NCI-H510A (cell line): ENCODE measurements around the gene CYP17A1.
"Not testable (repeated sequence)": the region's sequence is repeated elsewhere in the genome, so short reads cannot be mapped to it uniquely, and the experiment has no call there.

ENCODE experiments used
- DNase-seq: peaks from one replicate; lab custom pipeline; 2025; lab: John Stamatoyannopoulos, UW

The CYP17A1 gene

DNA sequence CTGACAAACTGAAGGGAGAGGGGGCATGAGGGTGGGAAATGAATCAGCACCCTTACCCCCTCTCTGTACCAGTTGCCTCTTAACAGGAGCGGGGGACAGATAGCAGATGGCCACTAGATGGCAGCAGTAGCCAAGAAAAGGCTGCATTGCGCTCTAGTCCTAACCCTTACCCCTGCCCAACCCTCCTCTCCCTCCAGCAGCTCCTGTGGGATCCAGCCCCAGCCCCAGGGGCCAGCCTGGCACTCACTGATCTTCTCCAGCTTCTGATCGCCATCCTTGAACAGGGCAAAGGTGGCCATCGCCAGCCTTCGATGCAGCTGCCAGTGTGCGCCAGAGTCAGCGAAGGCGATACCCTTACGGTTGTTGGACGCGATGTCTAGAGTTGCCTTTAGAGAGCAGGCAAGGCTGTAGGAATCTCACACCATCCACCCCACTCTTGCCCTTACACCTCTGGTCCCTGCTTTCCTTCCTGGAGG is 2.2 kb downstream of the CYP17A1 start:
- peak; percentile 28 for DNase-seq

DNA sequence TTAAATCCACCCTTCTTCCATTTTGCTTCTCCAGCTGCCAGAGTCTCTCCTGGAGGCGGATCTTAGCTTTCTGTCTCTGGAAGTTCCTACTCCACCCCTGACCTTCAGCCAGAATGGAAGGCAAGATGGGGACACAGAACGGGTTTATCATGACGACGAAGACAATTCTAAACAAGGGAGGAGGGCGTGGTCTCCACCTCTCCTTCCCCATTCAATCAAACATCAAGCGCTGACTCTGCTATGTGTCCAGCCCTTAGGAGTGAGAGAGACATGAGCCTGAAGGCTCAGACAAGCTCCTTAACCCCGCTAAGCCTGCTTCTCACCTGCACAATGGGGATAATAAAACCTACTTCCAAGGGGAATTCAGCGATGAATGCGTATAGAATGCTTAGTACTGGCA is 3.1 kb downstream of the CYP17A1 start:
- no peak for DNase-seq

DNA sequence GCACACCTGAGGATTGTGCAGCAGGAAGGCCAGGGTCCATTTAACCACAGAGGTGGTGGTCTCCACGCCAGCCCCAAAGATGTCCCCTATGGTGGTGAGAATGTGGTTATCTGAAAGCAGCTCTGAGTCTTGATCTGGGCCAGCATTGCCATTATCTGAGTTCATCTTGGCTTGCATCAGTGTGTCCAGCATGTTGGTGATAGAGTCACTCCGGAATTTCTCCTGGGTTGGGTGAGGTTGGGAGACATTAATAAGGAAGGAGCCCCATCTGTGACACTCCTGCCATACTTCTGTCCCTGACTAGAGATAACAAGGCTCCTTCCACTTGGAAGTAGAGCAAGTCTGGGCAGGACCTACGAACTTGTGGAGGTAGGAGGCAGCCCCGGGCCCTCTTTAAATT is 4.2 kb downstream of the CYP17A1 start:
- no peak for DNase-seq

DNA sequence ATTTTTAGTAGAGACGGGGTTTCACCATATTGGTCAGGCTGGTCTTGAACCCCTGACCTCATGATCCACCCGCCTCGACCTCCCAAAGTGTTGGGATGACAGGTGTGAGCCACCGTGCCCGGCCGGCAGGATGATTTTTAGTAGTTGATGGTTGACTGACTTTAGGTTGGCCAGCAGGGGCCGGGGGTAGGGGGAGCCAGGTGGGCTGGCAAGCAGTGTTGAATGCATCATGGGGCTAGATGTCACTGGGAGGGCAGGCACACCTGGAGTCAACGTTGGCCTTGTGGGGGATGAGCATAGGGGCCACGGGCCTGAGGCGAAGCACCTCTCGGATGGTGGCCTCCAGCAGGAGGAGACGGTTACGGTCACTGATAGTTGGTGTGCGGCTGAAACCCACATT is 5.0 kb downstream of the CYP17A1 start:
- DNase-seq, result no peak

DNA sequence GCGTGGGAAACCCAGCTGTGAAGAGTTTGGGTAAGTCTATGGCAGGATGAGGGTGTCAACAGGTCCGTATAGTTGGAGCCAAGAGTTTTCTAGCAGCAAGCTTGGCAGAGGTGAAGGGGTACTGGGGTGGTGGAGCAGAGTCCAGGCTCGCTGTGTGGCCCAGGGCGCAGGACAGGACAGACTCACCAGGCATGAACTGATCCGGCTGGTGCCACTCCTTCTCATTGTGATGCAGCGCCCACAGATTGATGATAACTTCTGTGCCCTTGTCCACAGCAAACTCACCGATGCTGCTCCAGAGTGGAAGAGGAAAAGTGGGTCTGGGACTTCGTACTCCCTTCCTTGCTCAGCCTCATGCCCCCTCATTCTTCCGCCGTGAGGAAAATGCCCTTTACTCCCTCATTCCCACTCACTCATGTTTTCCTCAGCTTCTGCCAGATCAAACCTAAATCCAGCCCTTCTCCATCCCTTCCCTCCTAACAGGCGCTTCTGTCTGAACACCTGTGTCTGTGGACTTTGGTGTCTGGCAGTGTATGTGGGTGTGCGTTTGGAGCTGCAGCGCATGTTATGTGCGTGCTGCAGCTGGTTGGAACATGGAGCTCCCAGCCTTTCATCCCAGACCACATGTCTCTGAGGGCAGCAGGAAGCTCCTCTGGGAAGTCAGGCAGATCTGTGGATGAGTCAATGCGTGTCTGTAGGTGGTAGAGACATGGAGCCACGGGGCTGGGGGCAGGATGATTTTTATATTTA is 5.7 kb downstream of the CYP17A1 start:
- no peak for DNase-seq

DNA sequence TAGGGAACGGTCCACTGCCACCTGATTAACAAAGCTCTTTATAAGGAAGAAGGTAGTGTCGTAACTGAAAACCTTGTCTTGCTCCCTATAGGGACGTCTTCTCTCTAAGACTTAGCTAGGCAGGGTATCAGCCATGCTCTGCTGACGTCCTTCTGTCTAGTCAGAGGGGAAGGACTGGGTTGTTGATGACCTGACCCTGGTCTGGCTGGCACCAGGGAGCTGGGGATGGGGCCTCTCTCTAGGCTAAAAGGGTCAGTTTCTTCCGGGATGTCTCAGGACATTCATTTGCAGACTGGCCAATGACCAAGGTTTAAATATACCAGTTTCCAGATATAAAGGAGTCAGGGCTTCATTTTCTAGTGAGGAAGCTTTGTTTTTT is 9.6 kb downstream of the CYP17A1 start:
- DNase-seq, result no peak

DNA sequence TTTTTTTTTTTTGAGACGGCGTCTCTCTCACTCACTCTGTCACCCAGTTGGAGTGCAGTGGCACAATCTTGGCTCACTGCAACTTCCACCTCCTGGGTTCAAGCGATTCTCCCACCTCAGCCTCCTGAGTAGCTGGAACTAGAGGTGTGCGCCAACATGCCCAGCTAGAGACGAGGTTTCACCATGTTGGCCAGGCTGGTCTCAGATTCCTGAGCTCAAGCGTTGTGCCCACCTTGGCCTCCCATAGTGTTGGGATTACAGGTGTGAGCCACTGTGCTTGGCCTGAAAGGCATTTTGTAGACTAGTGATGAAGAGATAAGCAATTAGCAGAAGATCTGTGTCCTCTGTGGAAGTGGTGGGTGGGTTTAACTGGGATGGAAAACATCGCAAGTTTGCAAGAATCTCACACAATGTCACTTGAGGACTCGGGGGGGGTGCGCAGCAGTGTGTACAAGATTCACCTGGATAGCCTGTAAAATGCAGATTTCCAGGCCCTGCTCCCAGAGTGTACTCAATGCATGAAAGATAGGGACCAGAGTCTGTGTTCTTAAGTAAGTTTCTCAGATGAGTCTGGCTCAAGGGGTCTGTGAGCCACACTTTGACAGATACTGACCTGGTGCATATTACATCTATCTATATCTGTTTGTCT is 10.9 kb downstream of the CYP17A1 start:
- no peak for DNase-seq

DNA sequence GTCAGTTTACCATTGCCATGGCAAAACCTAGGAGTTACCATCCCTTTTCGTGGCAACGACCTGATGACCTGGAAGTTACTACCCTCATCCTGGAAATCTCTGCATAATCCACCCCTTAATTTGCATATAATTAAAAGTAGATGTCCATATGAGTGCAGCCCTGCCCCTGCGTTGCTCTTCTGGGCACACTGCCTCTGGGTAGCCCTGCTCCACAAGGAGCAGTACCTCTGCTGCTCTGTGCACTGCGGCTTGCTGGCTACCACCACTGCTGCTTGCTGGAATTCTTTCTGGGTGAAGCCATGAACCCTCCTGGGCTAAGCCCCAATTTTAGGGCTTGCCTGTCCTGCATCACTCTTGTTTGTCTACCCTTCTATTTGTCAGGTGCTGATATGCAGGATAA is 12.5 kb downstream of the CYP17A1 start:
- no peak for DNase-seq

DNA sequence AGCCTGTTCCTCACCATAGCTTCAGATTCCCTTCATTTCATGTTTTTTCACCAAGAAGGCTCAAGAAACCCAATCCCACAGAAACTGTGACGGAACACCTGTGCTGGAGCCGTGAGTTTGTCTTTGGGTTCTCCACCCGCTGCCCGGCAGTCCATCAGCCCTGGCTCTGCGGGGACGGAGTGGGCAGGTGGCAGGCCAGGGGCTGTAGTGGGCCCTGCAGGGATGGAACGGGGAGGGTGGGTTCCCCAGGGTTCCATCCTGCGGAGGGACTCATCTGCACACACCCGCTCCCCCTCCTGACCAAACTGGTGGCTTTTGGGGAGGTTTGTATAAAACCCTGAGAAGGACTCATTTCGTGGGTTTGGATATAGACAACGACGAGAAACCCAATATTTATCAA is 15.0 kb downstream of the CYP17A1 start:
- DNase-seq, result no peak

DNA sequence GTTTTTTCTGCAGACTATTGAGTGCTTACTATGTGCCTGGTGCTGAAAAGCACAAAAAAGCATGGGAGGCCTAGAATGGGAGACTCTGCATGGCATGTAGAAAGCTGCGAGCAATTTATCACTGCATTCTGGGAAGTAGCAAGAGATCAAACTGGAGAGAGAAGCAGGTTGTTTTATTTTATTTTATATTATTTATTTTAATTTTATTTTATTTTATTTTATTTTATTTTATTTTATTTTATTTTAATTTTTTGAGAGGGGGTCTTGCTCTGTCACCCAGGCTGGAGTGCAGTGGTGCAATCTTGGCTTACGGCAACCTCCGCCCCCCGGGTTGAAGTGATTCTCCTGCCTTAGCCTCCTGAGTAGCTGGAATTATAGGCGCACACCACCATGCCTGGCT is 17.2 kb downstream of the CYP17A1 start:
- DNase-seq, result not testable (repeated sequence)

DNA sequence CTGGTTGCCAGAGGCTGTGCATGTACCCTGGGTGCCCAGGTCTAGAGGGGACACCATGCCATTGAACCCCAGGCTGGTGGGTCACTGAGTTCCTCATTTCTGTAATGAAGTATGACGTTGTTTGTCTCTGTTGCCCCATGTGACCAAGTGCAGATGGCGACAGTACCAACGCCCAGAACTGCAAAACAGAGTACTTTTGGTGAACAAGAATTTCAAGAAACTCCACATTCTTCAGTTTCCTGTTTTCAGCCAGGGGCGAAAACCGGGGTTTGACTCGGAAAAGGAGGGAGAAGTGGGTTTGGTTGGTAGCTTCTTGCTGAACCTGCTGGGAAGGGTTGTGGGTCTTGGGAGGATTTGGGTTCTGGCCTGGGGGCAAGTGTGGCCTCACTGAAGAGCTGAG is 18.2 kb downstream of the CYP17A1 start:
- no peak for DNase-seq

DNA sequence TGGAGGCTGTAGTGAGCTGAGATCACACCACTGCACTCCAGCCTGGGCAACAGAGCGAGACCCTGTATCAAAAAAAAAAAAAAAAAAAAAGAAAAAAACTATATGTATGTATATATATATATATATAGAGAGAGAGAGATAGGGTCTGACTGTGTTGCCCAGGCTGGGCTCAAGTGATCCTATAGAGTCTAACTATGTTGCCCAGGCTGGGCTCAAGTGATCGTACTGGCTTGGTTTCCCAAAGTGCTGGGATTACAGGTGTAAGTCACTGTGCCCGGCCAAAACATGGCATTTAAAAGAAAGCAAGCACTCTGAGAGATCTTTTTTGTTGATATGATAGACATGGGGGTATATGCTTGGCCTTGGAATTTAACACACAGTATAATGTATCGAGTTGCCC is 20.0 kb downstream of the CYP17A1 start:
- no peak for DNase-seq

DNA sequence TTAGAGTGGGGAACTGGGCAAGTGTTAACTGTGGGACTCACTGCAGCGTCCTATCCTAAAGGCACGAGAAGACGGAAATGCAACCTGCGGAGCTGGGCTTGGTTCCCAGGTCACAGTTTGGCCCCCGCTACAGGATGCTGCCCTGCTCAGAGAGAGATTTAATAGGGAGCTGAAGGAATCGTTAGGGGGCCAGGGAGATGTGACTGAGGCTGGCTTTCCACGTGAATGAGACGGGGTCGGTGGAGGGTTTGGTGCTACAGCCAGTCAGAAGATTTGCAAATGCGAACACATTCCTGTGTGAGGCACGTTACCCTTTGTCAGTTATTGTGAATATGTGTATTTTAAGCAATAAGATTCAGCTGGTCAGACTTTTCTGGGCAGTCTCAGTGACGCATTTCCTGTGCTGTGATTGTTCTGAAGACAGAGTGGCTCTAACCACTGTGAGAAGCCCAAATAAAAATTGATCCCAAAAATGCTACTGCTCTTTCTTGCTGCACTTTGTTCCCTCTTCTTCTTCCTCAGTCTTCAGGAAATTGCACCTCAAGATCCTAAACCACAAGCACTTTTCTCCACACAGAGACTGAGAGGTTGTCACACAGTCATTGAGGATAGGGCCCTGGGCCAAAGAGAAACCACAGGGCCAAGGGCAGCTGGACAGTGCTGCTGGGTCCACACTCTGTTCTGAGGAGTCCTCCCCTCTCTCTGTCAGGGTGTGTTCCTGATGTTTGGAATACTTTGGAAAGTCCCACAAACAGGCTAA is 21.2 kb downstream of the CYP17A1 start:
- no peak for DNase-seq

DNA sequence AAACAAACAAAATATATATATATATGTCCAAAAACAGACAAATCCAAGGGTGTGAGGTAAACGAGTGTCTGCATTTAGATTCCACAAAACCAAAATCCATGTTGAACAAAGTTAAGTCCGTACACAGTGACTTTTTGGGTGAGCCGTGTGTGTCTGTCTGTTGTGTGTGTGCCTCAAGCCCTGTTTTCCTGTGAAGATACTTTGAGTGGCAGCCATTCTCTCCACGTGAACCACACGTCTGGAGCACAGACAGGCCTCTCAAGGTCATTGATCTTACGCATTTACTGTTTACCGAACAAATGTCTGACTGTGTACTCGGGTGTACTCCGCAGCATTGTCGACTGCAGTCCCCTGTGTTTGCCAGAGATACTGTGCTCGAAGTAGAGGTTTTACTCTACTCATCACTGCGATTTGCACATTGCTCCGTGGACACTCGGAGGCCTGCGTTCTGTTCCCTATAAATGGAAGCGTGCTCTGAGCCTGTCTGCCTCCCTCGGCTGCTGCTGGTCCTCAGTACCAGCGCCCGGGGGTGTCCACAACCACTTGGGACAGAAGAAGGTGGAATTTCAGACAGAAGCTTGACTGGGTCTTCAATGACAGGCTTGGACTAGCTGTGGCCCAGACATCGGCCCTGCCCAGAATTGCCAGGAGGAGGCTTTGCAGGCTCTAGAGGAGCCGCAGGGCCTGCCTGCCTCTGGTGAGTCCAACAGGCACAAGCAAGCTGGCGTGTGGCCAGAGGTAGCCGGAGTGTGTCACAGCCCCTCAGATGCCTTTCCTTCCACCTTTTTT is 22.1 kb downstream of the CYP17A1 start:
- DNase-seq, result no peak

DNA sequence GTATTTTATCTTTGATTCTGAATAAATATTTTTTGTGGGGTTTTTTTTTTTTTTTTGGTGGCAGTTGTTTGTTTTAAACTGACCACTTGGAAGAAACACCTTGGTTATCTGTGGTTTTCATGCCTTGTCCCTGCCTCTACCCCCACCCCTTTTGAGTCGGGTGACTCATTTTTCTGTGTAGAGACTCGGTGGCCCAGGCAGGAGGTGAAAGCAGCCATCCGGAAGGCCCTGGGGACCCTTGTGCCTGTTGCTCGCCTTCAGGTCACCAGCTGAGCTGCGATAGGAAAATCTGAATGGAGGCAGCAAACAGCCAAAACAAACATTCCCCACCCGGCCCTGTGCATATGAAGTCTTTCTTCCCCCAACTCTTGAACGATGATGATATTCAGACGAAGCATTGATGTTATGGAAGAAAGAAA is 22.8 kb downstream of the CYP17A1 start:
- no peak for DNase-seq

DNA sequence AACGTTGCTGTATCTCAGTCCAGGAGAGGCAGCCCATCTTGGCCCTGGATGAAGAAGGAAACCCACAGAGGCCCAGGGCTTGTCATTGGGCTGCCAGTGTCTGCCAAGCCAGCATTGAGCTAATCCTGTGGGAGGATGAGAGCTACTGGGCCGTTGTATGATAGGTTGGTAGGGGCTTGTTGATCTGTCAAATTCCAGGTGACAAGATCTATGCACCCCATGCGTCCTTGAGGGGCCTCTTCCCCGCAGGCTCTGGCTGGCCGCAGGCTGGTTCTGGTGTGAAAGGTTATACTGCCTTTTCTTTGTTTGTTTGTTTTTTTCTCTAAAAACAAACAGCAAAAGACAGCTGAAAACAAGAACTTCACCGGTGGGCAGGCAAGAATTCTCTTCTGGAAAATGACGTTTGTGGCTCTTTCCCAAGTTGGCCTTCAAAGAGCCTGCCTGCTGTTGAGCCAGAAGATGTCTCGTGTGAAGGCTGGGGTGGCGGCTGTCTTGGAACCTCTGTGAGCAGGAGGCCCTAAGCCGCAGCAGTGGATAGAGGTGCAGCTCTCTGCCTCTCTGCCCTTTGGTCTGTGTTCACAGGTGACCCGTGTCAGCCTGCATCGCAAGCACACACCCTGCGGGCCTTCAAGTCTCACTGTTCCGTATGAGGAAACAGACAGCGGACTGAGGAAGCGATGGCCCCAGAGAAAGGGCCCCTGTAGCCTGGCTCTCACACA is 23.3 kb downstream of the CYP17A1 start:
- DNase-seq, result no peak

DNA sequence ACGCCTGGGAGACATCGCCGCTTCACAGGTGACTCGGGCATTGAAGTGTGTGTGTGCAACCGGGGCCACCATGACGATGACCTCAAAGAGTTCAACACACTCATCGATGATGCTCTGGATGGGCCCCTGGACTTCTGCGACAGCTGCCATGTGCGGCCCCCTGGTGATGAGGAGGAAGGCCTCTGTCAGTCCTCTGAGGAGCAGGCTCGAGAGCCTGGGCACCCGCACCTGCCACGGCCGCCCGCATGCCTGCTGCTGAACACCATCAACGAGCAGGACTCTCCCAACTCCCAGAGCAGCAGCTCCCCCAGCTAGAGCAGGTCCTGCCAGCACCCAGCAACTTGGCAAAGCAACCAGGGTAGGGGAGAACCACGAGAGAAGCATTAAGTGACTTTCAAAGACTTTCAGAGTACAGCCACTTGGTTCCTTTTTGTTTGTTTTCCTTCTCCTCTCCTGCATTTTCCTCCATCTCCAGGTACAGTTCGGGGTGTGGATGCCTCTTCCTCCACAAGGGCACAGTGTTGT is 24.1 kb downstream of the CYP17A1 start:
- DNase-seq, result no peak

DNA sequence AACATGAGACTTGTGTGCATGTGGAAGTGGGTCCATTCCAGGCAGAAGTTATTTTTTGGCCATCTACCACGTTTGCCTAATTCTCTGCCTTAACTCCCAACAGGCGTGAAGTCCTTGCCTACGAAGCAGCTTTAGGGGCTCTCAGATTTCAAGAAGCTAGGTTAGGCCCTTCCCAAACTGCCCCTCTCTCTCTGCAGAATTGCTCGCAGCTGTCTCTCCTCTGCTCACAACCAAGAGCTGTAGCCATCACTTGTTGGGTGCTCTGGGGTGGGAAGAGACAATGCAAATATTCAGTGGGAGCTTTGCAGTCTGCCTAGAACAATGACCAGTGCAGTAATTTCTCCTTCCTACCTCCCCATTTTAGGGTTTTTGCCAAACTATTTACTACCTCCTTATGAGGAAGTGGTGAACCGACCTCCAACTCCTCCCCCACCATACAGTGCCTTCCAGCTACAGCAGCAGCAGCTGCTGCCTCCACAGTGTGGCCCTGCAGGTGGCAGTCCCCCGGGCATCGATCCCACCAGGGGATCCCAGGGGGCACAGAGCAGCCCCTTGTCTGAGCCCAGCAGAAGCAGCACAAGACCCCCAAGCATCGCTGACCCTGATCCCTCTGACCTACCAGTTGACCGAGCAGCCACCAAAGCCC is 24.9 kb downstream of the CYP17A1 start:
- no peak for DNase-seq

DNA sequence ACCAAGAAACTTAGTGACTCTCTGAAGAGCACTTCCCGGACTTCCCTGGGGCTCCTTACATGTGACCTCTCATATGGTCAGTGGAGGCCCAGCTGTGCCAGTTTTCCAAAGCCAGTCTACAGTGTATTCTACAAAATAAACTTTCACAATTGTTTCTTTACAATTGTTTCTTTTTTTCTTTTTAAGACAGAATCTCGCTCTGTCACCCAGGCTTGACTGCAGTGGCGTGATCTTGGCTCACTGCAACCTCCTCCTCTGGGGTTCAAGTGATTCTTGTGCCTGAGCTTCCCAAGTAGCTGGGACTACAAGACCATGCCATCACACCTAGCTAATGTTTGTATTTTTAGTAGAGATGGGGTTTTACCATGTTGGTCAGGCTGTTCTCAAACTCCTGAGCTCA is 25.9 kb downstream of the CYP17A1 start:
- no peak for DNase-seq

DNA sequence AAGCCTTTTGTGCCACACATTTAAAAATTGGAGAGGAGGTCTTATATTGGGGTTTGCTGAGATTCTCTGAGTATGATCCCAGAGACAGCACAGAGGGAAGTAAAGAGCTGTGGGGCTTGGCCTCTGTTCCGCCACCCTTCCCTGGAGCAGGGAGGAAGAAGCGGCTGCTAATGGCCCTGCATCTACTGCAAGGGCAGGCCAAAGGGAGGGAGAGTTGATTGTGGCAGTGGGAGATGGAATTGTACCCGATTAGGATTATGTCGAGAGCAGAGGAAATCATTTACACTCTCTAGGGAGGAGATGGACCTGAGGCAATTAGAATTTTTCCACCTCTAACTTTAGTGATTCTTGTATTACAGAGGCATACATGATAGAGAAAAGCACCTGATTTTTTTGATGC is 28.8 kb downstream of the CYP17A1 start:
- DNase-seq, result no peak
